ENCODE data around the gene SEMA3E.

DNA sequence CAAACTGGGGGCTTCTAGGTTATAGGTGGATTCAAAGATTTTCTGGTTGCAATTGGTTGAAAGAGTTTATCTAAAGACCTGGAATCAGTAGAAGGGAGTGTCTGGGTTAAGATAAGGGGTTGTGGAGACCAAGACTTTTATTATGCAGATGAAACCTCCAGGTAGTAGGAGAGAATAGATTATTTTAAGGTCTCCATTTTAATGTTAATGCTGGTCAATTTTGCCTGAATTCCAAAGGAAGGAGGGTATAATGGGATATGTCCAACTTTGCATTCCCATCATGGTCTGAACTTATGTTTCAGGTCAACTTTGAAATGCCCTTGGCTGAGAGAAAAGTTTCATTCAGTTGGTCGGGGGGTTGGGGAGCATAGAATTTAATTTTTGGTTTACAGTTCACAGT lies 44.3 kb upstream of the SEMA3E start:
- TF ChIP-seq, protein P1, sequence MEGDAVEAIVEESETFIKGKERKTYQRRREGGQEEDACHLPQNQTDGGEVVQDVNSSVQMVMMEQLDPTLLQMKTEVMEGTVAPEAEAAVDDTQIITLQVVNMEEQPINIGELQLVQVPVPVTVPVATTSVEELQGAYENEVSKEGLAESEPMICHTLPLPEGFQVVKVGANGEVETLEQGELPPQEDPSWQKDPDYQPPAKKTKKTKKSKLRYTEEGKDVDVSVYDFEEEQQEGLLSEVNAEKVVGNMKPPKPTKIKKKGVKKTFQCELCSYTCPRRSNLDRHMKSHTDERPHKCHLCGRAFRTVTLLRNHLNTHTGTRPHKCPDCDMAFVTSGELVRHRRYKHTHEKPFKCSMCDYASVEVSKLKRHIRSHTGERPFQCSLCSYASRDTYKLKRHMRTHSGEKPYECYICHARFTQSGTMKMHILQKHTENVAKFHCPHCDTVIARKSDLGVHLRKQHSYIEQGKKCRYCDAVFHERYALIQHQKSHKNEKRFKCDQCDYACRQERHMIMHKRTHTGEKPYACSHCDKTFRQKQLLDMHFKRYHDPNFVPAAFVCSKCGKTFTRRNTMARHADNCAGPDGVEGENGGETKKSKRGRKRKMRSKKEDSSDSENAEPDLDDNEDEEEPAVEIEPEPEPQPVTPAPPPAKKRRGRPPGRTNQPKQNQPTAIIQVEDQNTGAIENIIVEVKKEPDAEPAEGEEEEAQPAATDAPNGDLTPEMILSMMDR (IDR thresholded peaks at IDR 0.05; ENCODE audit: low read length): no peak
- no peak for TF ChIP-seq EZH2 (IDR thresholded peaks at IDR 0.05; ENCODE audit: borderline replicate concordance, low read length)

All from OCI-LY1 (cell line).